Measurements from ENCODE around the gene CBLIF.

- TF ChIP-seq JUN (CRISPR knock-in tag; IDR thresholded peaks at IDR 0.05) (no peak; the same call in 1 of the 2 replicates), ASH2L (IDR thresholded peaks at IDR 0.05; ENCODE audit: insufficient read length, low read depth, low read length) (peak; percentile 84)
These were observed 34.9 kb downstream of the CBLIF start, which contains the start of gene MRPL16 for GRCh38 chr11:59810189-59810910.
